ENCODE data around the gene ATP5F1B.
A peak's percentile ranks its signal among the peaks of the same experiment; 100 is the strongest.
"Not testable (repeated sequence)": the region's sequence is repeated elsewhere in the genome, so short reads cannot be mapped to it uniquely, and the experiment has no call there.

Gene ATP5F1B

DNA sequence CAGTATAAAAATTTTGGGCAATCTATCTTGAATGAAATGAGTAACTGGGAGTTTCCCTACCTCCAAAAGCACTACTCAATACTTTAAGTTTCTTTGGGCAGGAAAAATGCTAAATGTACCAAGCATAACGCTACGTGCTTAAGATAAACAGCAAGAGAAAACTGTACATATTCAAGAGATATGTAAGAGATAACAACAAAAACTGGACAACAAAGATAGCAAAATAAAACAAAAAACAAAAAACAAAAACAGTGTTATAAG, 22.3 kb upstream of the ATP5F1B start:
- Mint-ChIP-seq H3K9me3 (no peaks in the 10 kb centered on the region), H3K36me3 (ENCODE audit: low read depth) (peaks cover 81% of the 10 kb centered on the region), H3K27ac (peak overlapping the region; percentile 76), H3K27me3 (no peaks in the 10 kb centered on the region), H3K4me3 (no peak overlapping the region), H3K4me1 (ENCODE audit: low read depth) (peaks cover 55% of the 10 kb centered on the region)

DNA sequence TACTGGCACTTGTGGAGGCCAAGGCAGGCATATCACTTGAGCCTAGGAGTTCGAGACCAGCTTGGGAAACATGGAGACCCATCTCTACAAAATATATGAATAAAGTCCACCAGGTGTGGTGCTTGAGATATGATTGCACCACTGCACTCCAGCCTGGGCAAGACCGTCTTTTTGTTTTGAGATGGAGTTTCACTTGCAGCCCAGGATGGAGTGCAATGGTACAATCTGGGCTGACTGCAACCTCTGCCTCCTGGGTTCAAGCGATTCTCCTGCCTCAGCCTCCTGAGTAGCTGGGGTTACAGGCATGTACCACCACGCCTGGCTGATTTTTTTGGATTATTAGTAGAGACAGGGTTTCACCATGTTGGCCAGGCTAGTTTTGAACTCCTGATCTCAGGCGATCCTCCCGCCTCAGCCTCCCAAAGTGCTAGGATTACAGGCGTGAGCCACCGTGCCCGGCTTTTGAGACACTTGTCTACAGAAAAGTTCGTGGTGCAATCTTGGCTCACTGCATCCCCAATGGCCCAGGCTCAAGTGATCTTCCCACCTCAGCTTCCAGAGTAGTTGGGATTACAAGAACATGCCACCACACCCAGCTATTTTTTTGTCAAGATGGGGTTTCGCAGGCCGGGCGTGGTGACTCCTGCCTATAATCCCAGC, 16.3 kb upstream of the ATP5F1B start:
- Mint-ChIP-seq H3K4me1 (ENCODE audit: low read depth) (peaks cover 29% of the 10 kb centered on the region), H3K9me3 (no peaks in the 10 kb centered on the region), H3K27ac (no peak overlapping the region), H3K27me3 (no peaks in the 10 kb centered on the region), H3K36me3 (ENCODE audit: low read depth) (peaks cover 33% of the 10 kb centered on the region), H3K4me3 (no peak overlapping the region)

DNA sequence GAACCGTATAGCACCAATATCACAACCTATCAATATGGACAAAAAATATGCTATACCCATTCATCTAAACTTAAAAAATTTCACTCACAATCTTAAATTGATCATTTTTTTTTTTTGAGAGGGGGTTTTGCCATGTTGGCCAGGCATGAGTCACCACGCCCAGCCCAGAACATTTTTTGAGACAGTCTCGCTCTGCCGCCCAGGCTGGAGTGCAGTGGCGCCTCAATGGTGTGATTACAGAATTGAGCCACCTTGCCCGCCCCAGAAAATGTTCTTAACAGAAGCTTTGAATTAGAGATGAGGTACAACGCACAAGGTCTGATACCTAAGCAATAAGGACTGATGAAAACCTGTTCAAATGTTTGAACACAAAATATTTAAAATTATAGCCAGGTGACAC, 15.8 kb upstream of the ATP5F1B start:
- H3K4me3 Mint-ChIP-seq = no peak overlapping the region
- H3K9me3 Mint-ChIP-seq = no peaks in the 10 kb centered on the region
- H3K4me1 Mint-ChIP-seq (ENCODE audit: low read depth) = peaks cover 29% of the 10 kb centered on the region
- peaks cover 32% of the 10 kb centered on the region for H3K36me3 Mint-ChIP-seq (ENCODE audit: low read depth)
- no peaks in the 10 kb centered on the region for H3K27me3 Mint-ChIP-seq
- H3K27ac Mint-ChIP-seq = no peak overlapping the region

DNA sequence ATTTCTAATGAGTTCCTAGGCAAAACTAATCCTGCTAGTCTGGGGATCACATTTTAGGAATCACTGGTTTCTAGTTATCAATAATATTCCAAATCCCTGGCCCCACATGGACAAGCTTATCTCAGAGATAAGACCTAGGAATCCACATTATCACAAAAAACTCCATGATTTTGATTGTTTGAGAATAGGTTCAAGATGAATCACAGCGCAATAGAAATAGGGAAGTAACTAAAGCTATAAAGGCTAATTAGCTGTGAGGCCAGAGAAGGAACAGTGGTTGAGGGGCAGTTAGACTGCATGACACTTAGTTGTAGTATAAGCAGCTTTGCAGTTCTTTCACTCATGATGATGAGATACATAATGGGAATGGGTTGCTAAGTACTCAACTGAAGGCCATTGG, 13.1 kb upstream of the ATP5F1B start:
- peaks cover 27% of the 10 kb centered on the region for H3K4me1 Mint-ChIP-seq (ENCODE audit: low read depth)
- H3K27me3 Mint-ChIP-seq = no peaks in the 10 kb centered on the region
- peaks cover 14% of the 10 kb centered on the region for H3K36me3 Mint-ChIP-seq (ENCODE audit: low read depth)
- H3K27ac Mint-ChIP-seq = no peak overlapping the region
- H3K9me3 Mint-ChIP-seq = peaks cover under 1% of the 10 kb centered on the region
- no peak overlapping the region for H3K4me3 Mint-ChIP-seq

DNA sequence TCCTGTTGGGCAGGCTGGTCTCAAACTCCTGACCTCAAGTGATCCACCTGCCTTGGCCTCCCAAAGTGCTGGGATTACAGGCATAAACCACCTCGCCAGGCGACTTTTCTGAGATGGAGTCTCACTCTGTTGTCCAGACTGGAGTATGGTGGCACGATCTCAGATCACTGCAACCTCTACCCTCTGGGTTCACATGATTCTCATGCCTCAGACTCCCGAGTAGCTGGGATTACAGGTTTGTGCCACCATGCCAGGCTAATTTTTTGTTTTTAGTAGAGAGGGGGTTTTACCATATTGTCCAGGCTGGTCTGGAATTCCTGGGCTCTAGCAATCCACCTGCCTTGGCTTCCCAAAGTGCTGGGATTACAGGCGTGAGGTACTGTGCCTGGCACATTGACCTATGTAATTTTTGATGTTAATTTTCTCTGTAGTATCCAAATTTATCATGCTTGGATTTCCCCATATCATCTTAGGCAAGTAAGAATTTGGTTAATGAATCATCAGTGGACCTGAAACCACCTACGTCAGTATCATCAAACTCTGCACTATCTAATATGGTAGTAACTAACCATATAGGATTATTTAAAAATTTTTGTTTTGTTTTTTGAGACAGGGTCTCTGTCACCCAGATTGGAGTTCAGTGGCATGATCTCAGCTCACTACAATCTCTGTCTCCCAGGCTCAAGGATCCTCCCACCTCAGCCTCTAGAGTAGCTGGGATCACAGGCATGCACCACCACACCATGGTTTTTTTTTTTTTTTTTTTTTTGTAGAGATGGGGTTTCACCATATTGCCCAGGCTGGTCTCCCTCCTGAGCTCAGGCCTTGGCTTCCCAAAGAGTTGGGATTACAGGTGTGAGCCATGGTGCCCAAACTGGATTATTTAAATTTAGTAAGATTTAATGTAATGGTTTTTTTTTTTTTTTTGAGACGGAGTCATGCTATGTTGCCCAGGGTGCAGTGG, 11.9 kb upstream of the ATP5F1B start:
- Mint-ChIP-seq H3K4me3 (no peak overlapping the region), H3K9me3 (peaks cover 13% of the 10 kb centered on the region), H3K36me3 (ENCODE audit: low read depth) (peaks cover 13% of the 10 kb centered on the region), H3K27ac (peak overlapping the region; percentile 84), H3K4me1 (ENCODE audit: low read depth) (peaks cover 28% of the 10 kb centered on the region), H3K27me3 (no peaks in the 10 kb centered on the region)

DNA sequence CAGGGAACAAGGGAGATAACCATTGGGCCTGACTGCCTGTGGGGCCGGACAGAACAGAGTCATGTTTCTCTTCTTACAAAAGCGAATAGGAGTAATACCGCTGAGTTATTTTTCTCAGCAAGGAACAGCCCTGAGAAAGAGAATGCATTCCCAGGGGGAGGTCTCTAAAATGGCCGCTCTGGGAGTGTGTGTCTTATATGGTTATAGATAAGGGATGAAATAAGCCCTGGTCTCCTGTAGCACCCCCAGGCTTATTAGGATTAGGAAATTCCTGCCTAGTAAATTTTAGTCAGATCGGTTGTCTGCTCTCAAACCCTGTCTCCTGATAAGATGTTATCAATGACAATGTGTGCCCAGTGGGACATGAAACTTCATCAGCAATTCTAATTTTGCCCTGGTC, 8.0 kb upstream of the ATP5F1B start:
- H3K27me3 Mint-ChIP-seq, H3K4me3 Mint-ChIP-seq, H3K27ac Mint-ChIP-seq: not testable (repeated sequence)
- H3K9me3 Mint-ChIP-seq = peaks cover 14% of the 10 kb centered on the region
- peaks cover 16% of the 10 kb centered on the region for H3K36me3 Mint-ChIP-seq (ENCODE audit: low read depth)
- peaks cover 19% of the 10 kb centered on the region for H3K4me1 Mint-ChIP-seq (ENCODE audit: low read depth)

DNA sequence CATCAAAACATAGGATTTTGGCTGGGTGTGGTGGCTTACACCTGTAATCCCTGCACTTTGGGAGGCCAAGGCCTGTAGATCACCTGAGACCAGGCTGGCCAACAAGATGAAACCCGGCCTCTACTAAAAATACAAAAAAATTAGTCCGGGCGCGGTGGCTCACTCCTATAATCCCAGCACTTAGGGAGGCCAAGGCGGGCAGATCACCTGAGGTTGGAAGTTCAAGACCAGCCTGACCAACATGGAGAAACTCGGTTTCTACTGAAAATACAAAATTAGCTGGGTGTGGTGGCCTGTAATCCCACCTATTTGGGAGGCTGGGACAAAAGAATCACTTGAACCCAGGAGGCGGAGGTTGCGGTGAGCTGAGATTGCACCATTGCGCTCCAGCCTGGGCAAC, 2.2 kb upstream of the ATP5F1B start:
- H3K27ac Mint-ChIP-seq, H3K9me3 Mint-ChIP-seq, H3K27me3 Mint-ChIP-seq, H3K4me3 Mint-ChIP-seq: not testable (repeated sequence)
- Mint-ChIP-seq H3K36me3 (ENCODE audit: low read depth) (peaks cover 37% of the 10 kb centered on the region), H3K4me1 (ENCODE audit: low read depth) (peaks cover 27% of the 10 kb centered on the region)

DNA sequence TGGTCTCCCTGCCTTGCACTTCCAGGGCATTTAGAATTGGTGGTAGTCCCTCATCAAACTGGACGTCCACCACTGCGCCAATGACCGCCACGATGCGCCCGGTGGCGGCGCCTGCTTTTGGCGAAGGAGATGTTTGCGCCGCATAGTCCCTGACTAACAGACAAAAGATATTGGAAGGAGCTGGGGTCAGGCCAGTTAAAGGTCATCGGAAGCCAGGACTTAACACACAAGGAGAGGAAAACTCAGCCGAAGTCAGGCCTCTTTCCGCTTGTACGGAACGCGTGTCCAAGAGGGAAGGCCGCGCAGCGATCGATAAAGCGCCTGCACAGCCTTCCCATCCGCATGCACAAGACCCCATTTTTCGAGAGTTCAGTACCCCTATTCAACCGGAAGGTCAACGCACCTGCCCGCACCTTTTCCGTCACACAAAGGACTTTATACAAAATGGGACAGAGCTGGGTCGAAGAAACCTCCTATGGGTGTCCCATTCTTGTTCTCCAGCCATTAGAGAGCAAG, 525 bp downstream of the ATP5F1B start:
- Mint-ChIP-seq H3K9me3 (no peaks in the 10 kb centered on the region), H3K4me1 (ENCODE audit: low read depth) (peaks cover 34% of the 10 kb centered on the region), H3K36me3 (ENCODE audit: low read depth) (peaks cover 53% of the 10 kb centered on the region), H3K27me3 (no peaks in the 10 kb centered on the region), H3K27ac (peak overlapping the region; percentile 93), H3K4me3 (peak overlapping the region; percentile 92)

DNA sequence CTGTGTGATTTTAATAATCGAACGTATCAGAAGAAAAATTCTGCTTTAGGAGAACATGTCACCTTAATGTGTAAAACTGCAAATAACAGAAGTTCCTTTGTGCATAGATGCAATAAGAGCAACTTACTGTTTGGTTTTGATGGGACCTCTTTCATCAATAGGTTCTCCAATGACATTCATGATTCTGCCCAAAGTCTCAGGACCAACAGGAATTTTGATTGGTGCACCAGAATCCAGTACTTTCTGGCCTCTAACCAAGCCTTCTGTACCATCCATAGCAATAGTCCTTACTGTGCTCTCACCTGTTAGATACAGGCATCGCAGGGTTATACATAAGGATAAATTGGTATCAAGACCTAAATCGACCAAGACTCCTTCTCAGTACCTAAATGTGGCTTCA, 1.1 kb downstream of the ATP5F1B start:
- H3K27ac Mint-ChIP-seq = peak overlapping the region; percentile 93
- peak overlapping the region; percentile 92 for H3K4me3 Mint-ChIP-seq
- H3K9me3 Mint-ChIP-seq = no peaks in the 10 kb centered on the region
- peaks cover 59% of the 10 kb centered on the region for H3K36me3 Mint-ChIP-seq (ENCODE audit: low read depth)
- H3K4me1 Mint-ChIP-seq (ENCODE audit: low read depth) = peaks cover 37% of the 10 kb centered on the region
- H3K27me3 Mint-ChIP-seq = no peaks in the 10 kb centered on the region

DNA sequence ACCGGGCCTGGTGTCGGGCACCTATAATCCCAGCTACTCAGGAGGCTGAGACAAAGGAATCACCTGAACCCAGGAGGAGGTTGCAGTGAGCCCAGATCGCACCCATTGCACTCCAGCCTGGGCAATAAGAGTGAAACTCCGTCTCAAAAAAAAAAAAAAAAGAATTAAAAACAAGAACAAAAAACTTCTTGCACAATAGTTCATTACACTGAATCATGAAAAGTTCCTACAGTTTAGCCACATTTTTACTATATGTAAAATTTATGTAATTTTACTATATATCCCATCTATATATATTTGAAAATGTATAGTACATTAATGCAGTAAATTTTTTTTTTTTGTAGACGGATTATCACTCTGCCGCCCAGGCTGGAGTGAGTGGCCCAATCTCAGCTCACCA, 4.6 kb downstream of the ATP5F1B start:
- Mint-ChIP-seq H3K27ac (no peak overlapping the region), H3K9me3 (no peaks in the 10 kb centered on the region), H3K4me1 (ENCODE audit: low read depth) (peaks cover 54% of the 10 kb centered on the region), H3K4me3 (no peak overlapping the region), H3K27me3 (no peaks in the 10 kb centered on the region), H3K36me3 (ENCODE audit: low read depth) (peaks cover 81% of the 10 kb centered on the region)

DNA sequence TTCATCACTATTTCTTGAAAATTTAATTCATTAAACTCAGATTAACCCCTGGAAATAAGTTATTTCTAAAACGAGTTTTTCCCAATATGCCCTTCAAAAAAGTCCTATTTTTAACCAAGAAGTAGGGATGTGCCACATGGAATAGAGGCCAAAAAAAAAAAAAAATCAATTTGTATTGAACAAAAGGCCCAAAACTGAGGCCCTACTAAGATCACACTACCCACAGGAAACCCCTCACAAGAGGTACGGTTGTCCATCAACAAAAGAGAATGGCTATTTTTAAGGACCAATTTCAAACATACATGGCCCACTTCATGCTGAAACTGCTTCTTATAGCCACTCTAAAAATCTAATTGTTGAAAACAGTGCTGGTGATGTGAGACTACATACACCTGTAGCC, 8.2 kb downstream of the ATP5F1B start:
- H3K9me3 Mint-ChIP-seq = no peaks in the 10 kb centered on the region
- H3K27me3 Mint-ChIP-seq = no peaks in the 10 kb centered on the region
- peaks cover 61% of the 10 kb centered on the region for H3K4me1 Mint-ChIP-seq (ENCODE audit: low read depth)
- H3K4me3 Mint-ChIP-seq = no peak overlapping the region
- peaks cover 45% of the 10 kb centered on the region for H3K36me3 Mint-ChIP-seq (ENCODE audit: low read depth)
- H3K27ac Mint-ChIP-seq = peak overlapping the region; percentile 8

DNA sequence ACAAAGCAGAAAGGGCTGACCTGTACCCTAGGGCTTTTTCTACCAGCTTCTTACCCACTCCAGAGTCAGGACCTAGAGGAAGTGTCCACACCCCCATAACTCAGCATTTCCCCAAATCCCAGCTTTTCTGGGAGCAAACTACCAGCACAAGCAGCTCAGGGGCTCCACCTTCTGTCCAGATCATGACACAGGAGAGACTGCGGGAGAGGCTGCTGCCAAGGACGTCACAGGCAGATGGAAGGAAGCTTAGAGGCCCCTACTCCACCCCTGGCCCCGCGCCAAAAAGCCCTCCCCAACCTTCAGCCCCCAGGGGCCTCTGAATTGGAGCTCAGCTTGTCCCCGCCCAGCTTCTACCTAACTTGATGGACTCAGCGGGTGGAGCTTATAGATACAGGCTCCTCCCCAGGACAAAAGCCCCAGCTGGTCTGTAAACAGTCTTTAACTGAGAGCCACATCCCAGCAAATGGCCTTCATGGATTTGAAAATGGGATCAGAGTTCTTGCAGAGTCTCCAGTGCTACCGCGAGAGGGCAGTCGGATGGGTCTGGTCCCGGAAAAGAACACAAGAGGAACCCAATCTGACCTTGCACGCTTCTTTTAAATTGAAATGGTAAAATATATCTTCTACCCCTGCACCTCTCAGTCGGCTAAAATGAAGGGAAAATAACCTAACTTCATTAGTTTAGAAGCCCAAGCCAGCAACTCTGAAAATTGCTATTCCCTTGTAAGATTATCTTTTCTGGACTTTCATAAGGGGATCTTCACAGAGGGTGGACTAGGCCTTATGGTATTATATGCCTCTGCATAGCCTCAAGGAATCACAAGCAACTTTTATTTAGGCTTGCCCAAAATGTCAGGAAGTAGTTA, 8.9 kb downstream of the ATP5F1B start:
- peak overlapping the region; percentile 95 for H3K4me3 Mint-ChIP-seq
- H3K27ac Mint-ChIP-seq = peak overlapping the region; percentile 93
- H3K27me3 Mint-ChIP-seq = no peaks in the 10 kb centered on the region
- peaks cover 62% of the 10 kb centered on the region for H3K4me1 Mint-ChIP-seq (ENCODE audit: low read depth)
- H3K36me3 Mint-ChIP-seq (ENCODE audit: low read depth) = peaks cover 38% of the 10 kb centered on the region
- H3K9me3 Mint-ChIP-seq = no peaks in the 10 kb centered on the region

DNA sequence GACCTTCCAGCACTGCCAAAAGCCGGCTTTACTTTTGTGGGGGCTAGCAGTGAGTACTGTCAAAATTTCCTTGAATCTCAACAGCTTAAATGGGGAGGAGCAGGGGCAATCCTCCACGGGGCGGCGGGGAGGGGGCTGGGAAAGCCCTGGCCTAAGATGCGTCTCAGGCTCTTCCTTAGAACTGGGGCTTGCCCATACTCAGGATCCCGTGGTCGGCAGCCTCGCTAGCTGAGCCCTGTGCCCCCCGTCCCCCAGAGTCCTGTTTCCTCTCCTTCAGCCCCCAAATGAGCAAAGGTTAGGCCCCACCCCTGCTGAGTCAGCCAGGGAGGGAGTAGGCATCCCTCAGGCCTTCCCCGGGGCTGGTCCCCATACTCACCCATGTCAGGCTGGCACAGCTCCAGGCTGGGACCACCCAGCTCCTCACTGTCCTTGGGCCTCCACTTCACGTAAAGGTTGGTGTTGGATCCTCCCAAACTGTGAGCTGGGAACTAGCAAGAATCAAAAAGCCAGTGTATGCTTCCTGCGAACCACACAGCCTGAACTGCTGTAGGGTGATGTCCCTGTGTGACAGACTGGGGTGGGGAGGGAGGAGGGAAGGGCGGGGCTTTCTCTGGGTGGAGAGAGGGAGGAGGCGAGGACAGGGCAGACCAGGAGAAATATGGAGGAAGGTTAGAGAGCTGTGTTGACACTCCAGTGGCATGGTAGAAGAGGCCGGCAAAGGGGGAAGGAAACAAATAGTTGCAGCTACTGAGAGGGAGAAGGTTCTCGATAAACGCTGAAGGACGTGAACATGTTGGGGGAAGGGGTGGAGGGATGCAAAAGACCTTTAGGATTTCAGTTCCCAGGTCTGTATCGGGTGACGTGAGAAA, 9.7 kb downstream of the ATP5F1B start:
- peak overlapping the region; percentile 95 for H3K4me3 Mint-ChIP-seq
- no peaks in the 10 kb centered on the region for H3K9me3 Mint-ChIP-seq
- H3K27me3 Mint-ChIP-seq = no peaks in the 10 kb centered on the region
- H3K36me3 Mint-ChIP-seq (ENCODE audit: low read depth) = peaks cover 33% of the 10 kb centered on the region
- peaks cover 71% of the 10 kb centered on the region for H3K4me1 Mint-ChIP-seq (ENCODE audit: low read depth)
- peak overlapping the region; percentile 93 for H3K27ac Mint-ChIP-seq
